Fibroblast of lung (primary cell): ENCODE results near the gene COL6A2.

Experiments
- CTCF ChIP-seq, 2 donors: IDR thresholded peaks in 1 of 2; conservative IDR thresholded peaks in 1 of 2; 1 replicate in 1 of 2; 2 replicates in 1 of 2; pipeline ENCODE4 v1.5.1; 2011 to 2012; ENCODE audit warnings: low read length in 2 of 2, control low read depth in 1 of 2, inconsistent platforms in 1 of 2, low read depth in 1 of 2, mild to moderate bottlenecking in 1 of 2
- EZH2 ChIP-seq: IDR thresholded peaks from 2 replicates; pipeline ENCODE4 v1.5.1; 2012; ENCODE audit warnings: low read length, control low read depth, mild to moderate bottlenecking; ENCODE audit errors: missing control alignments

- no peak for TF ChIP-seq CTCF (conservative IDR thresholded peaks at IDR 0.05 in 1 of 2, IDR thresholded peaks at IDR 0.05 in 1 of 2; ENCODE audit: low read depth in 1 of 2, low read length in 2 of 2)
- TF ChIP-seq EZH2 = no peak
Observed at GRCh38 chr21:46151261-46151988, 53.5 kb downstream of the COL6A2 start.
